Measurements from ENCODE around the gene CNN1. TPM values are rescaled to one million over a fixed set of nuclear protein-coding genes. Genes with fewer than 3 reads are reported as not detected.

CNN1 gene
- total RNA-seq, 4 donors from 2014 or later, result 0.92 to 6.7 (median 3.9) TPM

GRCh38 chr19:11586331-11586730 is 47.7 kb downstream of the CNN1 start:
- Histone ChIP-seq H3K36me3 (no peaks in the 10 kb centered on the region), H3K4me3 (no peak overlapping the region), H3K4me1 (peaks cover 0 to 5% of the 10 kb centered on the region in 2 donors), H3K27me3 (no peaks in the 10 kb centered on the region), H3K9me3 (no peaks in the 10 kb centered on the region), H3K27ac (no peak overlapping the region)
- DNase-seq (no peak), ATAC-seq (no peak)
- TF ChIP-seq POLR2A (IDR thresholded peaks at IDR 0.05), result no peak
- TF ChIP-seq CTCF (IDR thresholded peaks at IDR 0.05 in 4 of 5, conservative IDR thresholded peaks at IDR 0.05 in 1 of 5), result no peak
- in situ Hi-C loops (cut with MboI; ENCODE audit: low sequenced_read_pairs in 4 of 4) (loop anchor here in 1 of 4 donors (10.0 to 25.0 kb wide), 2 partner anchors 92 to 199 kb away; partner anchors contain the start of gene EPOR), intact Hi-C loops (cut with DNase I; ENCODE audit: low total_unique reads) (loop anchor here (5.0 to 10.0 kb wide), 3 partner anchors 89 to 452 kb away; no protein-coding TSS in a partner anchor)

GRCh38 chr19:11587302-11587974 is 48.8 kb downstream of the CNN1 start:
- Histone ChIP-seq H3K36me3 (no peaks in the 10 kb centered on the region), H3K27me3 (no peaks in the 10 kb centered on the region), H3K4me3 (no peak overlapping the region), H3K27ac (no peak overlapping the region), H3K4me1 (peaks cover 0 to 5% of the 10 kb centered on the region in 2 donors), H3K9me3 (no peaks in the 10 kb centered on the region)
- intact Hi-C loops (cut with DNase I; ENCODE audit: low total_unique reads), result loop anchor here (1.0 to 10.0 kb wide), 4 partner anchors 27 to 453 kb away; no protein-coding TSS in a partner anchor
- ATAC-seq (peak; percentile 54 to 68), DNase-seq (peak; percentile 41 to 56)
- in situ Hi-C loops (cut with MboI; ENCODE audit: low sequenced_read_pairs in 4 of 4), result loop anchor here in 1 of 4 donors (10.0 to 25.0 kb wide), 2 partner anchors 93 to 200 kb away; partner anchors contain the start of gene EPOR
- TF ChIP-seq CTCF (IDR thresholded peaks at IDR 0.05 in 4 of 5, conservative IDR thresholded peaks at IDR 0.05 in 1 of 5) (peak; percentile 78 to 88 (median 83)), POLR2A (IDR thresholded peaks at IDR 0.05) (no peak)

- no peak for TF ChIP-seq POLR2A (IDR thresholded peaks at IDR 0.05)
- TF ChIP-seq CTCF (IDR thresholded peaks at IDR 0.05 in 4 of 5, conservative IDR thresholded peaks at IDR 0.05 in 1 of 5), result peak in 2 of 5 experiments; percentile 7 to 24
These were observed 49.5 kb downstream of the CNN1 start for GRCh38 chr19:11587975-11588631.

GRCh38 chr19:11594084-11594483 is 55.4 kb downstream of the CNN1 start:
- TF ChIP-seq POLR2A (IDR thresholded peaks at IDR 0.05) (no peak), CTCF (IDR thresholded peaks at IDR 0.05 in 4 of 5, conservative IDR thresholded peaks at IDR 0.05 in 1 of 5) (no peak)
- Histone ChIP-seq H3K4me1 (peaks cover 9% of the 10 kb centered on the region in 2 donors), H3K4me3 (no peak overlapping the region), H3K9me3 (no peaks in the 10 kb centered on the region), H3K27me3 (no peaks in the 10 kb centered on the region), H3K27ac (no peak overlapping the region), H3K36me3 (no peaks in the 10 kb centered on the region)
- no peak for DNase-seq
- intact Hi-C loops (cut with DNase I; ENCODE audit: low total_unique reads), result no loop called here
- in situ Hi-C loops (cut with MboI; ENCODE audit: low sequenced_read_pairs in 4 of 4), result loop anchor here in 1 of 4 donors (25.0 kb wide), 1 partner anchor 207 kb away; the partner anchor contains the start of gene EPOR
- ATAC-seq, result no peak

More at GRCh38 chr19:11587975-11588631, 49.5 kb downstream of the CNN1 start:
- peaks cover 0 to 5% of the 10 kb centered on the region in 2 donors for H3K4me1 ChIP-seq
- no peak for DNase-seq
- in situ Hi-C loops (cut with MboI; ENCODE audit: low sequenced_read_pairs in 4 of 4) (loop anchor here in 1 of 4 donors (10.0 to 25.0 kb wide), 2 partner anchors 93 to 201 kb away; partner anchors contain the start of gene EPOR), intact Hi-C loops (cut with DNase I; ENCODE audit: low total_unique reads) (loop anchor here (1.0 to 10.0 kb wide), 4 partner anchors 28 to 453 kb away; no protein-coding TSS in a partner anchor)
- H3K27ac ChIP-seq, result no peak overlapping the region
- no peaks in the 10 kb centered on the region for H3K27me3 ChIP-seq
- H3K36me3 ChIP-seq, result no peaks in the 10 kb centered on the region
- no peaks in the 10 kb centered on the region for H3K9me3 ChIP-seq
- no peak overlapping the region for H3K4me3 ChIP-seq
- ATAC-seq, result no peak
